ENCODE data around the gene SMIM28. TPM values are rescaled to one million over a fixed set of nuclear protein-coding genes. Genes with fewer than 3 reads are reported as not detected.

Gene SMIM28
- total RNA-seq, 1 donor from 2014 or later, result not detected

- Histone ChIP-seq H3K27ac (replicated peaks) (no peak overlapping the region), H3K4me1 (peaks cover 18% of the 10 kb centered on the region), H3K4me3 (no peak overlapping the region), H3K36me3 (peaks cover 82% of the 10 kb centered on the region), H3K27me3 (ENCODE audit: low read depth) (no peaks in the 10 kb centered on the region), H3K9me3 (replicated peaks) (no peaks in the 10 kb centered on the region)
- DNase-seq, result no peak
- intact Hi-C loops (cut with micrococcal nuclease), result no loop called here
- TF ChIP-seq CTCF (IDR thresholded peaks at IDR 0.05; ENCODE audit: borderline replicate concordance), result no peak
Observed at GRCh38 chr6:138410048-138410735, 32.5 kb downstream of the SMIM28 start.

DNA sequence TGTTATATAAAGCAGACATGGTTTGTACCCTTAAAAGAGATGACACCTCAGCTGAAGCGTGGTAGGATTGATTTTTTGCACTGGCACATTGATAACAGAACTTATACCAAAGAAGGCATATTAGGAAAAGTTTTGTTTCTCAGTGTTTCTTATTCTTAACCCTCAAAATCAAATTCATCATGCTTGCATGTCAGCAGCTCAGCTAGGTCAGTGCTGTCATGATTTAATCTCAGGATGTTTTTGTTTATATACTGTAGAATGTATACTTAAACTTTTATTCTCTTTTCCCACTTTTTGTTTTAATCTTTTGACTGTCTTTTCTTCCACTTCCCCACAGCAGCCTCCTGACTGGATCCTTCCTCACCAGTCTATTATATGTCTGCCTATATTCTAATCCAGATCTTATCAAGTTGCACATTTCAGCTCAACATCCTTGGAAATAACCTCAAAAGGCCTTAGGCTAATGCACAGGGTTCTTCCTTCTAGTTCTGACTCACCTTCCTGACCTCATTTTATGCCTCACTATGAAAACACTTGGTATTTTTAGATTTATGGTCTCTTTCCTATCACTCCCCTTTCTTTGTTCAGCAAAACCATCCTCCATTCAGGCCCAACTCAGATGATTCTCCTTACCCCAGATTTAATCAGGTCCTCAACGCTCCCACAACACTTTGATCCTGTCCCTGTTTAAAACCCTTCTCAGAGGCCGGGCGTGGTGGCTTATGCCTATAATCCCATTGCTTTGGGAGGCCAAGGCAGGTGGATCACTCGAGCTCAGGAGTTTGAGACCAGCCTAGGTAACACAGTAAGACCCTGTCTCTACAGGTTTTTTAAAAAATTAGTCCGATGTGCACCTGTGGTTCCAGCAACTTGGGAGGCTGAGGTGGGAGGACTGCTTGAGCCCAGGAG is 33.5 kb downstream of the SMIM28 start:
- intact Hi-C loops (cut with micrococcal nuclease), result no loop called here
- no peak for TF ChIP-seq CTCF (IDR thresholded peaks at IDR 0.05; ENCODE audit: borderline replicate concordance)
- Histone ChIP-seq H3K9me3 (replicated peaks) (no peaks in the 10 kb centered on the region), H3K27ac (replicated peaks) (no peak overlapping the region), H3K27me3 (ENCODE audit: low read depth) (no peaks in the 10 kb centered on the region), H3K4me1 (peaks cover 23% of the 10 kb centered on the region), H3K36me3 (peaks cover 76% of the 10 kb centered on the region), H3K4me3 (no peak overlapping the region)
- DNase-seq, result no peak

DNA sequence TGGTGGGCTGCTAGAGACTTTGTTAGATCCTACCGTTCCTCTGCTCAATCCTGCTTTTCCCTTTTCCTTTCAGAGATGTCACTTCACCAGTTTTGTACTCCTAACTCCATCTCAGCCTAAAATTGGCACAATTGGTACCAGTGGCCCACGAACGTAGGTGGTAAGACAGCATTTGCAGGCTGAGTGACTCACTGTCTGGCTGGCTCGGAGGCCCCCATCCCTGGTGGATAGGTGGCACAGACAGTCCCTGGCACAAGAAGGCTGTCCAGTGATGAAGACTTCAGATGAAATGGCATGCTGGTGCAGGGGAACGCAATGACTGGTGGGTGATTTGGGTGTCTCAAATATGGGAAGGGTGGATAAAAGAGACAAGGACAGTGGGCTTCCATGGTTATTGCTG is 37.4 kb downstream of the SMIM28 start:
- no peak for TF ChIP-seq CTCF (IDR thresholded peaks at IDR 0.05; ENCODE audit: borderline replicate concordance)
- H3K36me3 ChIP-seq, result peaks cover 57% of the 10 kb centered on the region
- H3K27me3 ChIP-seq (ENCODE audit: low read depth), result no peaks in the 10 kb centered on the region
- DNase-seq, result no peak
- peaks cover 17% of the 10 kb centered on the region for H3K4me1 ChIP-seq
- no peaks in the 10 kb centered on the region for H3K9me3 ChIP-seq (replicated peaks)
- no peak overlapping the region for H3K4me3 ChIP-seq
- H3K27ac ChIP-seq (replicated peaks), result no peak overlapping the region
- intact Hi-C loops (cut with micrococcal nuclease), result no loop called here

DNA sequence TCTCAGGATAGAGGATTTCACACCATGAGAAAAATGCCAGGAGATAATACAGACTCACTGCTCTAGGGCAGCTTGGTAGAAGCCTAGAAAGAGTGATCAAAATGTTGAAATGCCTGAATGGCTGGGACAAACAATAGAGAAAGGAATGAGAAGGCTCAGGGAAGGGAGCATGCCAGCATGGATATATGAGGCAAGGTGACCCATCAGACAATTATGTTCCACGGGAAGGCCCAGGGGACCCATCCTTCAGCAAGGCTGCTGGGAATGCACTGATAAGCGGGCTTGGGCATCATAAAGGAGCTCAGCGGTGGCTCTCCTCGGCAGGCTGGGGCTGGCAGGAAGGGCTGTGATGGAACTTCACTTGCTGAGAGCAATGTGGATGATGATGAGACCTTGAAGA is 38.5 kb downstream of the SMIM28 start:
- intact Hi-C loops (cut with micrococcal nuclease), result no loop called here
- H3K36me3 ChIP-seq, result peaks cover 55% of the 10 kb centered on the region
- H3K4me1 ChIP-seq, result peaks cover 17% of the 10 kb centered on the region
- H3K9me3 ChIP-seq (replicated peaks), result no peaks in the 10 kb centered on the region
- DNase-seq, result no peak
- TF ChIP-seq CTCF (IDR thresholded peaks at IDR 0.05; ENCODE audit: borderline replicate concordance), result no peak
- H3K27ac ChIP-seq (replicated peaks), result no peak overlapping the region
- H3K4me3 ChIP-seq, result no peak overlapping the region
- no peaks in the 10 kb centered on the region for H3K27me3 ChIP-seq (ENCODE audit: low read depth)

DNA sequence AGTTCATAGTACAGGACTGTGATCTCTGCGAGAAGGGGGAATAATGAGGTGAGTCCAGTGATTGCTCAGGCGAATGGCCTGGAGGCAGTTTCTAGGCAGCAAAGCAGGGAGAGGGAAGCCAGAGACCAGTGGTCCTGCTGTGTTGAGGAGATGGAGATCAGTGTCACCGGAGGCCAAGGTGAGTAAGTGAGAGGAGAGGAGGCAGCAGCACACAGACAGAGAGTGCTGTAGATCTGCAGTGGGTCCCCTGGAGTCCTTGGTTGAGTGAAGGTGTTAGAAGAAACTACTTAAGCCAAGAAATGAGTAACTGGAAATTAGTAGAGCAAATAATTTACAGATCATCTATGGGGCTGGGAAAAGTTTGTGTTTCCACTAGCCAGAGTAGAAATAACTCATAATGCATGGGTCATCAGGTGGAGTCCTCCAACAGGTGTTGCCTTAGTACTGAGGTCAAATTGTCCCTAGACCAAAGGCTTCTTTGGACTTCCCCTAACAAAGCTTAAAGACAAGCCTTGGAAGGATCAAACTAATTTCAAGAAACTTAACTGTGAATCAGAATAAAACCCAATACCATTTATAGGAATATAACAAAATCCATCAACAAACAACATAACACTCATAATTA is 39.9 kb downstream of the SMIM28 start:
- intact Hi-C loops (cut with micrococcal nuclease), result no loop called here
- Histone ChIP-seq H3K36me3 (peaks cover 47% of the 10 kb centered on the region), H3K27me3 (ENCODE audit: low read depth) (no peaks in the 10 kb centered on the region), H3K27ac (replicated peaks) (no peak overlapping the region), H3K4me1 (peaks cover 22% of the 10 kb centered on the region), H3K9me3 (replicated peaks) (no peaks in the 10 kb centered on the region), H3K4me3 (no peak overlapping the region)
- TF ChIP-seq CTCF (IDR thresholded peaks at IDR 0.05; ENCODE audit: borderline replicate concordance), result no peak
- DNase-seq, result no peak
